ENCODE measurements around the gene MYO1D.
"Not testable (repeated sequence)": the region's sequence is repeated elsewhere in the genome, so short reads cannot be mapped to it uniquely, and the experiment has no call there.

Gene MYO1D

DNA sequence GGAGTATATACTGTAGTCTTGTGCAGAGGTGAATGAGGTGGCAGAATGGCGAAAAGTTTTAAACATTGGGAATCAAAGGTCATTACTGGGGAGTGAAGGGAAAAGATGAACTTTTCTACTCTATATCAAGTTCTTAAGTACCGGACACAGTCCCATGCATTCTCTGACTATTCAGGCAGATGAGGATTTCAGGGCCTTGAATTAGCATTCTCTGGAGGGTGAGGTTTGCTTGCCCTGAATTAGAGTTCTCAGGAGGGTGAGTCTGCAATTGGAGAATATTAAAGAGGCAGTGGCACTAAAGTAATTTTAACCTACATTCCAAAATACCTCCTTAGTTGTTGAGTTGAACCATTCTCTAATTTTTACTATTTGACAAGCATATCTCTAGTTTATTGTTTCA is 423.6 kb downstream of the MYO1D start:
- TF ChIP-seq, protein P1, sequence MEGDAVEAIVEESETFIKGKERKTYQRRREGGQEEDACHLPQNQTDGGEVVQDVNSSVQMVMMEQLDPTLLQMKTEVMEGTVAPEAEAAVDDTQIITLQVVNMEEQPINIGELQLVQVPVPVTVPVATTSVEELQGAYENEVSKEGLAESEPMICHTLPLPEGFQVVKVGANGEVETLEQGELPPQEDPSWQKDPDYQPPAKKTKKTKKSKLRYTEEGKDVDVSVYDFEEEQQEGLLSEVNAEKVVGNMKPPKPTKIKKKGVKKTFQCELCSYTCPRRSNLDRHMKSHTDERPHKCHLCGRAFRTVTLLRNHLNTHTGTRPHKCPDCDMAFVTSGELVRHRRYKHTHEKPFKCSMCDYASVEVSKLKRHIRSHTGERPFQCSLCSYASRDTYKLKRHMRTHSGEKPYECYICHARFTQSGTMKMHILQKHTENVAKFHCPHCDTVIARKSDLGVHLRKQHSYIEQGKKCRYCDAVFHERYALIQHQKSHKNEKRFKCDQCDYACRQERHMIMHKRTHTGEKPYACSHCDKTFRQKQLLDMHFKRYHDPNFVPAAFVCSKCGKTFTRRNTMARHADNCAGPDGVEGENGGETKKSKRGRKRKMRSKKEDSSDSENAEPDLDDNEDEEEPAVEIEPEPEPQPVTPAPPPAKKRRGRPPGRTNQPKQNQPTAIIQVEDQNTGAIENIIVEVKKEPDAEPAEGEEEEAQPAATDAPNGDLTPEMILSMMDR (IDR thresholded peaks at IDR 0.05), result no peak
- H3K36me3 ChIP-seq, result peaks cover 71 to 98% (median 90%) of the 10 kb centered on the region in 3 donors

DNA sequence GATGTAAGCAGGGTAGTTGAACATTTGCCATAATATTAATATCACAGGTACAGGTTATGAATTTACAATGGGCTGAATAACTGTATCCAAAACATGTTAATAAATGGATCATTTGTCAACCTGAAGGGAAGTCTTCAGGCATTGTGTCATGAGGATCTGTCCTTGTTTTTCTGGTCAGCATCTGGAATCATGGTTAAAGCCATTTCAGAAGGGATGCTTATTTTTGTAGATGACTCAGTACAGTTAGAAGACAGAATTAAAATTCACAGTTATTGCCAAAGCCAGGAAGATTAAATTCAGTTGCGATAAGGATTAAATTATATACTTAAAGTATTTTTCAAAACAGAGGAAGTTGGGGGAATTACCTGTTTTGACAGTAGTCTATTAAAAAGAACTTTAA is 424.6 kb downstream of the MYO1D start:
- Histone ChIP-seq H3K9me3 (no peaks in the 10 kb centered on the region), H3K27ac (no peak overlapping the region), H3K4me1 (no peaks in the 10 kb centered on the region), H3K27me3 (no peaks in the 10 kb centered on the region), H3K36me3 (peaks cover 69 to 98% (median 92%) of the 10 kb centered on the region in 3 donors), H3K4me3 (no peak overlapping the region)
- intact Hi-C loops (cut with DNase I; ENCODE audit: low total_unique reads), result no loop called here
- TF ChIP-seq, protein P1 (IDR thresholded peaks at IDR 0.05), result no peak
- DNase-seq, result no peak

More for the DNA sequence above, 423.6 kb downstream of the MYO1D start:
- Histone ChIP-seq H3K27me3 (no peaks in the 10 kb centered on the region), H3K9me3 (no peaks in the 10 kb centered on the region), H3K4me1 (no peaks in the 10 kb centered on the region), H3K27ac (no peak overlapping the region), H3K4me3 (no peak overlapping the region)
- intact Hi-C loops (cut with DNase I; ENCODE audit: low total_unique reads), result no loop called here
- DNase-seq, result no peak

DNA sequence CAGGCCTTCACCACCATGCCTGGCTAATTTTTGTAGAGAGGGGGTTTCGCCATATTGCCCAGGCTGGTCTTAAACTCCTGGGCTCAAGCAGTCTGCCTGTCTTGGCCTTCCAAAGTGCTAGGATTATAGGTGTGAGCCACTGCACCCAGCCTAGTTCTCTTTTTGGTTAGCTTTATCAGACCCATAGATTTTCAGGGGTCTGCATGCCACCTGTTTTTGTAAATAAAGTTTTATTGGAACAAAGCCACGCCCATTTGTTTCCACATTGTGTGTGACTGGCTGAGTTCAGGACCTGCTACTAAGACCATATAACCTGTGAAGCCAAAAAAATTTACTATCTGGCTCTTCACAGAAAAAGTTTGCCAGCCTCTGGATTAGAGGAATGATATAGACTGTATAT is 425.0 kb downstream of the MYO1D start:
- H3K36me3 ChIP-seq, result peaks cover 65 to 94% (median 92%) of the 10 kb centered on the region in 3 donors
- intact Hi-C loops (cut with DNase I; ENCODE audit: low total_unique reads), result no loop called here

DNA sequence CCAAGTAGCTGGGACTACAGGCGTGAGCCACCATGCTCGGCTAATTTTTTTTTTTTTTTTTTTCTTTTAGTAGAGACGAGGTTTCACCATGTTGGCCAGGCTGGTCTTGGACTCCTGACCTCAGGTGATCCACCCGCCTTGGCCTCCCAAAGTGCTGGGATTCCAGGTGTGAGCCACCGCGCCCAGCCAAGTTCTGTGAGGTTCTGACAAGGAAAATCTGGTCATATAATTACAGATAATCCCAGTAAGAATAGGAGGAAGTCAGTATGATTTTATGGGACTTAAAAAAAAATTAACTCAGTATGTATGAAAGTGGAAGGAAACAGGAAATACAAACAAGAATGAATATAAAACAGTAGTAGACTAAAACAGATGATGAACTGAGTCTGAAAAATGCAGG is 426.5 kb downstream of the MYO1D start:
- H3K9me3 ChIP-seq; H3K27ac ChIP-seq; H3K4me3 ChIP-seq; H3K27me3 ChIP-seq; intact Hi-C loops (cut with DNase I; ENCODE audit: low total_unique reads); DNase-seq: not testable (repeated sequence)
- H3K36me3 ChIP-seq, result peaks cover 56 to 81% (median 79%) of the 10 kb centered on the region in 3 donors
- peaks cover 0 to 17% (median 12%) of the 10 kb centered on the region in 4 donors for H3K4me1 ChIP-seq

More for the DNA sequence above, 425.0 kb downstream of the MYO1D start:
- Histone ChIP-seq H3K27ac (no peak overlapping the region), H3K27me3 (no peaks in the 10 kb centered on the region), H3K4me3 (no peak overlapping the region), H3K9me3 (no peaks in the 10 kb centered on the region), H3K4me1 (peaks cover 0 to 2% (median 0%) of the 10 kb centered on the region in 4 donors)
- TF ChIP-seq, protein P1 (IDR thresholded peaks at IDR 0.05), result no peak
- DNase-seq, result no peak

DNA sequence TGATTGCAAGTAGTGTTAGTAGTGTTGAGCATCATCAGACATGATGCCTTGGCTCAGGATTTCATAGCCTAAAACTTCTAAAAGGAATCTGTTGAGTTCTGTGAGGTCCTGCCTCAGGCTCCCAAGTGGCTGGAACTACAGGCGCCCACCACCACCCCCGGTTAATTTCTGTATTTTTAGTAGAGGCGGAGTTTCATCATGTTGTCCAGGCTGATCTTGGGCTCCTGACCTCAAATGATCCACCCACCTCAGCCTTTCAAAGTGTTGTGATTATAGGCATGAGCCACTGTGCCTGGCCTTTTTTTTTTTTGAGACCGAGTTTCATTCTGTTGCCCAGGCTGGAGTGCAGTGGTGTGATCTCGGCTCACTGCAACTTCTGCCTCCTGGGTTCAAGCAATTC is 427.0 kb downstream of the MYO1D start:
- Histone ChIP-seq H3K36me3 (peaks cover 51 to 77% (median 75%) of the 10 kb centered on the region in 3 donors), H3K27ac (no peak overlapping the region), H3K27me3 (no peaks in the 10 kb centered on the region), H3K4me1 (peaks cover 0 to 19% (median 14%) of the 10 kb centered on the region in 4 donors), H3K4me3 (no peak overlapping the region), H3K9me3 (no peaks in the 10 kb centered on the region)
- TF ChIP-seq, protein P1 (IDR thresholded peaks at IDR 0.05), result no peak
- DNase-seq, result no peak
- intact Hi-C loops (cut with DNase I; ENCODE audit: low total_unique reads), result no loop called here

DNA sequence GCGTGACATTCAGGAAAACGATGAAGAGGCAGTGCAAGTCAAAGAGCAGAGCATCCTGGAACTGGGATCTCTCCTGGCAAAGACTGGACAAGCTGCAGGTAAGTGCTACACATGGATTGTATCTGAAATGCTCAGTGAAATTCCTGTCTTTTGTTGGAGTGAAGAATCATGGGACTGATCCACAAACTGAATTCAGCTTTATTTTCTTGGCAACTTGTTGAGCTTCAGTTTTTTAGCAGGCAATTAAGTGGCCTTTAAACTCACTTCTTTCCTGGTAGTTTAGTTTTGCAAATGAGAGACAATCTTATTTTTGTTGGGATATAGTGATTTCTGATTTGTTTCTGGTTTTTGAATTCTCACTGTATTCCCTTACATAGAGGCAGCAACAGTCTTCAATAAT is 430.0 kb downstream of the MYO1D start:
- H3K9me3 ChIP-seq, result no peaks in the 10 kb centered on the region
- TF ChIP-seq, protein P1 (IDR thresholded peaks at IDR 0.05), result no peak
- H3K27me3 ChIP-seq, result no peaks in the 10 kb centered on the region
- H3K27ac ChIP-seq, result no peak overlapping the region
- peaks cover 24 to 48% (median 48%) of the 10 kb centered on the region in 3 donors for H3K36me3 ChIP-seq
- peaks cover 0 to 25% (median 14%) of the 10 kb centered on the region in 4 donors for H3K4me1 ChIP-seq
- DNase-seq, result no peak
- H3K4me3 ChIP-seq, result no peak overlapping the region
- intact Hi-C loops (cut with DNase I; ENCODE audit: low total_unique reads), result no loop called here

Data from tibial artery (tissue), 4 donors.